K562 (cell line): ENCODE results near the gene MAP3K14. TPM values are rescaled to one million over a fixed set of nuclear protein-coding genes. Genes with fewer than 3 reads are reported as not detected.

Experiments used
- ATAC-seq: fragments of 200-7000 bp; cut with Tn5 transposase; 3 replicates; pipeline ENCODE4 v1.9.1; 2020; ENCODE audit warnings: moderate library complexity
- BruUV-seq: library from RNA; stranded (reverse); fragments of 400-500 nt; replicated peaks from 2 replicates; lab custom pipeline; 2021; lab: Mats Ljungman, UMichigan
- CTCF ChIA-PET: fragments of 300-600 bp; formaldehyde crosslinking; extraction: SDS; loops from one replicate; lab custom pipeline; 2021; ENCODE audit warnings: low intra/inter-chr PET ratio; lab: Yijun Ruan, JAX
- POLR2A ChIA-PET: fragments of 300-600, 350-650 bp; sonication (Branson Sonifier 250); formaldehyde crosslinking; extraction: SDS; loops from one replicate; lab custom pipeline; 2021; ENCODE audit warnings: antibody characterized with exemption, inconsistent platforms; lab: Yijun Ruan, JAX
- DNase-seq, 4 experiments: peaks; one replicate each; pipeline versions ENCODE4 v3.0.0 to v3.0.0-alpha.2; 2011 to 2018; ENCODE audit warnings: low spot score in 3 of 4, mixed read lengths in 3 of 4; ENCODE audit errors: extremely low read depth in 1 of 4
- FAIRE-seq: peaks from 2 replicates; lab custom pipeline; 2011; peaks lifted over from hg19 to GRCh38; lab: Jason Lieb, UNC
- H2AFZ ChIP-seq: 2 replicates; pipeline ENCODE4 v1.6.0; 2011; ENCODE audit warnings: low read depth, low read length, control low read depth, inconsistent platforms
- H3K27ac ChIP-seq: fragments of 200-600 bp; 3 replicates; pipeline ENCODE4 v1.8.0; 2011; ENCODE audit warnings: low read depth, mild to moderate bottlenecking, control low read depth, inconsistent platforms, low read length, moderate library complexity, mixed read lengths; ENCODE audit errors: extremely low read depth
- H3K27me3 ChIP-seq, 2 experiments: fragments of 300-600 bp in 1 of 2; 2 replicates in 1 of 2; 3 replicates in 1 of 2; pipeline versions ENCODE4 v1.6.0 to v1.8.0; 2011; ENCODE audit warnings: inconsistent platforms in 2 of 2, low read length in 2 of 2, mild to moderate bottlenecking in 1 of 2, mixed read lengths in 1 of 2, moderate library complexity in 1 of 2; ENCODE audit not compliant: control insufficient read depth in 2 of 2, insufficient read depth in 2 of 2
- H3K36me3 ChIP-seq: fragments of 300-600 bp; 3 replicates; pipeline ENCODE4 v1.8.0; 2011; ENCODE audit warnings: mild to moderate bottlenecking, low read length, inconsistent platforms; ENCODE audit not compliant: control insufficient read depth, insufficient read depth
- H3K4me1 ChIP-seq, 2 experiments: fragments of 200-600 bp in 1 of 2; replicated peaks in 1 of 2; 2 replicates in 1 of 2; 3 replicates in 1 of 2; pipeline versions ENCODE4 v1.5.1 to v1.8.0; 2011; ENCODE audit warnings: inconsistent platforms in 2 of 2, low read length in 2 of 2, mild to moderate bottlenecking in 1 of 2, mixed read lengths in 1 of 2, moderate library complexity in 1 of 2; ENCODE audit not compliant: control insufficient read depth in 2 of 2, insufficient read depth in 2 of 2
- H3K4me2 ChIP-seq: 2 replicates; pipeline ENCODE4 v1.6.1; 2011; ENCODE audit warnings: low read length, control low read depth, inconsistent platforms, mixed read lengths; ENCODE audit not compliant: insufficient read depth
- H3K4me3 ChIP-seq: fragments of 200-600 bp; sonication (generic), shearing (Covaris generic); 2 replicates; pipeline ENCODE4 v1.5.1; 2016; ENCODE audit warnings: control low read depth, inconsistent platforms
- H3K79me2 ChIP-seq: fragments of 200-600 bp; 3 replicates; pipeline ENCODE4 v1.8.0; 2011; ENCODE audit warnings: low read length, inconsistent platforms; ENCODE audit not compliant: control insufficient read depth, insufficient read depth
- H3K9ac ChIP-seq, 2 experiments: 2 replicates each; pipeline versions ENCODE4 v1.6.0 to v1.6.1; 2011; ENCODE audit warnings: low read depth in 2 of 2, low read length in 2 of 2, control low read depth in 1 of 2, inconsistent platforms in 1 of 2, mild to moderate bottlenecking in 1 of 2, mixed read lengths in 1 of 2; ENCODE audit not compliant: insufficient read depth in 1 of 2
- H3K9me1 ChIP-seq: one replicate; pipeline ENCODE4 v1.6.0; 2011; ENCODE audit warnings: inconsistent platforms, mild to moderate bottlenecking, low read length, moderate library complexity; ENCODE audit not compliant: control insufficient read depth, insufficient read depth
- H3K9me3 ChIP-seq: replicated peaks from 2 replicates; pipeline ENCODE4 v1.5.1; 2011; ENCODE audit warnings: low read depth, low read length, inconsistent platforms; ENCODE audit not compliant: control insufficient read depth, insufficient read depth
- H4K20me1 ChIP-seq: replicated peaks from 2 replicates; pipeline ENCODE4 v1.6.1; 2011; ENCODE audit warnings: low read length, inconsistent platforms, mixed read lengths; ENCODE audit not compliant: control insufficient read depth, insufficient read depth
- BCL6 ChIP-seq: fragments of 250-450 bp; sonication (Bioruptor Pico); IDR thresholded peaks from 2 replicates; pipeline ENCODE4 v1.4.0; 2020
- CCNT2 ChIP-seq: IDR thresholded peaks from 2 replicates; pipeline ENCODE4 v1.6.1; 2011; ENCODE audit warnings: borderline replicate concordance, low read depth, mild to moderate bottlenecking, moderate library complexity, mixed read lengths, low read length; ENCODE audit not compliant: insufficient read length; ENCODE audit errors: extremely low read depth
- CREM ChIP-seq: IDR thresholded peaks from 2 replicates; pipeline ENCODE4 v1.6.1; 2014; ENCODE audit warnings: antibody characterized with exemption, low read depth
- DIDO1 ChIP-seq: fragments of 450-650 bp; IDR thresholded peaks from 2 replicates; pipeline ENCODE4 v1.6.1; 2016; ENCODE audit warnings: low read depth, missing biosample characterization, missing genetic modification characterization
- FOXA1 ChIP-seq: fragments of 450-650 bp; IDR thresholded peaks from 2 replicates; pipeline ENCODE4 v1.6.1; 2016; ENCODE audit warnings: mild to moderate bottlenecking, borderline replicate concordance
- MAFG ChIP-seq: fragments of 450-650 bp; conservative IDR thresholded peaks from 2 replicates; pipeline ENCODE4 v1.6.1; 2016; ENCODE audit warnings: missing genetic modification characterization, missing compliant biosample characterization
- RAD21 ChIP-seq, 2 experiments: fragments of 250-450 bp in 1 of 2; fragments of 450-650 bp in 1 of 2; sonication (Bioruptor Pico) in 1 of 2; formaldehyde crosslinking in 1 of 2; IDR thresholded peaks in 1 of 2; conservative IDR thresholded peaks in 1 of 2; 2 replicates each; pipeline versions ENCODE4 v1.4.0 to v1.8.0; 2020 to 2022; ENCODE audit warnings: mild to moderate bottlenecking in 2 of 2, moderate library complexity in 1 of 2
- RBM15 ChIP-seq: fragments of 200-400 bp; formaldehyde crosslinking; IDR thresholded peaks from 2 replicates; pipeline ENCODE4 v1.6.1; 2018; ENCODE audit warnings: mild to moderate bottlenecking, low read length, moderate library complexity; ENCODE audit not compliant: insufficient read depth
- SMARCA5 ChIP-seq: fragments of 450-650 bp; IDR thresholded peaks from 2 replicates; pipeline ENCODE4 v1.6.1; 2016
- SMC3 ChIP-seq: conservative IDR thresholded peaks from 2 replicates; pipeline ENCODE4 v1.6.1; 2011; ENCODE audit warnings: low read depth, low read length, improper control_type of control experiment; ENCODE audit not compliant: insufficient read depth
- ZFP1 ChIP-seq: fragments of 450-650 bp; formaldehyde crosslinking; IDR thresholded peaks from 2 replicates; pipeline ENCODE4 v1.4.0; 2020; ENCODE audit warnings: mild to moderate bottlenecking, mixed read lengths
- ZNF224 ChIP-seq: sonication (generic); formaldehyde crosslinking; IDR thresholded peaks from 2 replicates; pipeline ENCODE4 v1.8.0; 2022; ENCODE audit warnings: mild to moderate bottlenecking, missing genetic modification reagents
- ZNF232 ChIP-seq: sonication (generic); formaldehyde crosslinking; IDR thresholded peaks from 2 replicates; pipeline ENCODE4 v1.8.0; 2022; ENCODE audit warnings: mild to moderate bottlenecking, missing genetic modification reagents
- ZNF431 ChIP-seq: sonication (generic); formaldehyde crosslinking; IDR thresholded peaks from 2 replicates; pipeline ENCODE4 v1.8.0; 2022; ENCODE audit warnings: mild to moderate bottlenecking, missing genetic modification reagents
- ZNF507 ChIP-seq: conservative IDR thresholded peaks from 2 replicates; pipeline ENCODE4 v1.6.1; 2017; ENCODE audit warnings: missing genetic modification characterization, missing compliant biosample characterization
- ZNF584 ChIP-seq: fragments of 200-800 bp; sonication (Bioruptor generic); IDR thresholded peaks from 2 replicates; pipeline ENCODE4 v1.6.1; 2016; ENCODE audit warnings: low read depth, mild to moderate bottlenecking, missing genetic modification characterization, missing compliant biosample characterization
- WGBS: fragments of 100-300 bp; shearing (Covaris generic); methylation state at CpG from one replicate; pipeline ENCODE4 v1.1.6; 2016; ENCODE audit warnings: low coverage, mixed read lengths; ENCODE audit not compliant: insufficient coverage; ENCODE audit errors: missing lambda C conversion rate; 5-methylcytosine and 5-hydroxymethylcytosine counted together
- in situ Hi-C: fragments of 300-500 bp; cut with MboI; formaldehyde crosslinking; loops from 4 replicates; pipeline ENCODE4 v1.15.0; 2018; ENCODE audit warnings: inconsistent platforms, mixed read lengths
- intact Hi-C: fragments of 100-400 bp; cut with micrococcal nuclease; formaldehyde crosslinking; loops from 2 replicates; pipeline ENCODE4 v1.14.2; 2022
- polyA plus RNA-seq, 8 experiments: library from polyadenylated mRNA; depleted of rRNA in 4 of 8; stranded (reverse) in 5 of 8; unstranded in 3 of 8; fragments of >200 nt; fragmentation: Nextera tagmentation in 2 of 8; fragmentation: Illumina TruSeq in 1 of 8; extraction: Ambion mirVana in 2 of 8; extraction: Trizol in 1 of 8; gene quantifications; 2 replicates each; pipeline versions ENCODE4 v1.2.1 to v1.2.3, GENCODE V29; 2011 to 2014; ENCODE audit warnings: inconsistent platforms in 1 of 8, missing spikeins in 1 of 8
- total RNA-seq, 7 experiments: library from RNA; depleted of rRNA in 6 of 7; stranded (reverse); fragments of >200 nt in 6 of 7; fragmentation: Illumina TruSeq in 2 of 7; extraction: Trizol in 2 of 7; gene quantifications; 2 replicates each; pipeline versions ENCODE4 v1.2.1 to v1.2.3, GENCODE V29; 2011 to 2021; ENCODE audit warnings: low replicate concordance in 1 of 7
- TF ChIP-seq, protein P1 (sequence below): sonication (generic); formaldehyde crosslinking; IDR thresholded peaks from 2 replicates; pipeline ENCODE4 v1.8.0; 2023; ENCODE audit warnings: mild to moderate bottlenecking, missing genetic modification reagents
- TF ChIP-seq, protein P2 (sequence below), 3 experiments: IDR thresholded peaks in 2 of 3; conservative IDR thresholded peaks in 1 of 3; 2 replicates each; pipeline ENCODE4 v1.5.1; 2011 to 2012; ENCODE audit warnings: low read length in 3 of 3, mild to moderate bottlenecking in 3 of 3, control low read depth in 2 of 3, improper control_type of control experiment in 1 of 3, inconsistent platforms in 1 of 3, low read depth in 1 of 3, mixed read lengths in 1 of 3, moderate library complexity in 1 of 3; ENCODE audit not compliant: insufficient read depth in 2 of 3

MAP3K14 gene
- total and polyA plus RNA-seq, 9 of the 15 experiments (the other 6 are each of a cell fraction or from before 2014, with no cell fraction given), result 0.45 to 8.7 (median 3.2) TPM

DNA sequence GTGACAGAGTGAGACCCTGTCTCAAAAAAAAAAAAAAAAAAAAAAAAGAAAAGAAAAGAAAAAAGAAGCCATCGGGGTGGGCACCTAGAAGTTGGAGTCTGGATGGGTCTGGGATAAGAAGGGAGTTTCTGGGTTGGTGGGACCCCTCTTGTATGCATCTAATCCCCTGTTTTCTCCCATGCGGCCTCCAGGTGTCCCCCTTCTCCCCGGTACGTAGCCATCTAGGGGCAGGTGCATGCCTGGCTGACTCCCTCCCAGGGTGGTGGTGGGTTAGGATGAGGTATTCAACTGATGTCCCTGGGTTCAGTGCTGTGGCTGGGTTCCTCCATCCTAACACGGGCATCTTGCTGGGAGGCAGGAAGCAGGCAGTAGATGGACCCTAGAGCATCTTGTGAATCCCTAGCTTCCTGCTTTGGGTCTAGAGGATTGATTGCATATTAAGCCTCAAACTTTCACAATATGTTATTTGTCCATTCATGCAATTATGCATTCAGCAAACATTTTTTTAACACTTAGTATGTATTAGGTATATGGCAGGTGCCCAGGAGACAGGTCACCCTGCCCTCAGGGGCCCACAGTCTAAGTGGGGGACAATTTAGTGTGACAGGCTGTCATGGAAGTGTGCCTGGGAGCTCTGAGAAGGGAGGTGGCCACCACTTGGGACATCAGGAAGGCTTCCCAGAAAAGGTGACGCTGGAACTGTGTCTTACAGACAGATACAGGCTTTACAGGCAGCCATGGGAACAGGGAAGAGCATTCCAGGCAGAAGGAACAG is 82.0 kb downstream of the MAP3K14 start:
- in situ Hi-C loops, result no loop called here
- FAIRE-seq (peak; percentile 72), ATAC-seq (peak; percentile 75)
- Histone ChIP-seq H3K4me3 (no peak overlapping the region), H3K9me3 (no peaks in the 10 kb centered on the region), H3K4me2 (no peak overlapping the region), H3K79me2 (peaks cover 2% of the 10 kb centered on the region; the same call in 1 of the 3 replicates), H3K9me1 (no peaks in the 10 kb centered on the region), H3K27me3 (no peaks in the 10 kb centered on the region), H3K4me1 (peaks cover 9 to 30% of the 10 kb centered on the region in 2 experiments; a peak in 4 of 5 replicates)
- BruUV-seq, result TSS peak; percentile 26
- CTCF ChIA-PET, result interaction anchor here (0.6 to 3.5 kb wide), 5 partner anchors 15 to 151 kb away, joined by 3 to 44 read pairs (median 5); partner anchors contain the start of genes ACBD4 and PLCD3
- POLR2A ChIA-PET, result interaction anchor here (1.0 to 2.9 kb wide), 2 partner anchors 18 to 86 kb away, joined by 3 to 10 read pairs; partner anchors contain the start of gene HEXIM1
- no peak for TF ChIP-seq BCL6 (CRISPR knock-in tag)
- no peak for TF ChIP-seq ZNF507
- TF ChIP-seq ZNF584 (CRISPR knock-in tag), result no peak
- TF ChIP-seq SMARCA5, result no peak
- no peak for TF ChIP-seq ZNF232 (CRISPR knock-in tag)
- 0 out of 2 replicates have a peak, but pooled peaks have one; percentile 20 for TF ChIP-seq SMC3
- TF ChIP-seq, protein P1, sequence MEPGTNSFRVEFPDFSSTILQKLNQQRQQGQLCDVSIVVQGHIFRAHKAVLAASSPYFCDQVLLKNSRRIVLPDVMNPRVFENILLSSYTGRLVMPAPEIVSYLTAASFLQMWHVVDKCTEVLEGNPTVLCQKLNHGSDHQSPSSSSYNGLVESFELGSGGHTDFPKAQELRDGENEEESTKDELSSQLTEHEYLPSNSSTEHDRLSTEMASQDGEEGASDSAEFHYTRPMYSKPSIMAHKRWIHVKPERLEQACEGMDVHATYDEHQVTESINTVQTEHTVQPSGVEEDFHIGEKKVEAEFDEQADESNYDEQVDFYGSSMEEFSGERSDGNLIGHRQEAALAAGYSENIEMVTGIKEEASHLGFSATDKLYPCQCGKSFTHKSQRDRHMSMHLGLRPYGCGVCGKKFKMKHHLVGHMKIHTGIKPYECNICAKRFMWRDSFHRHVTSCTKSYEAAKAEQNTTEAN (CRISPR knock-in tag), result no peak
- no peak for TF ChIP-seq CCNT2
- no peak for TF ChIP-seq DIDO1 (tag)
- no peak for TF ChIP-seq RBM15
- no peak for TF ChIP-seq MAFG (tag)
- no peak for TF ChIP-seq ZNF431 (CRISPR knock-in tag)
- TF ChIP-seq ZFP1 (CRISPR knock-in tag), result no peak
- peak in 1 of 2 experiments; percentile 51; a peak in 2 of 4 replicates for TF ChIP-seq RAD21 (CRISPR knock-in tag; conservative IDR thresholded peaks at IDR 0.05 in 1 of 2, IDR thresholded peaks at IDR 0.05 in 1 of 2)
- TF ChIP-seq, protein P2, sequence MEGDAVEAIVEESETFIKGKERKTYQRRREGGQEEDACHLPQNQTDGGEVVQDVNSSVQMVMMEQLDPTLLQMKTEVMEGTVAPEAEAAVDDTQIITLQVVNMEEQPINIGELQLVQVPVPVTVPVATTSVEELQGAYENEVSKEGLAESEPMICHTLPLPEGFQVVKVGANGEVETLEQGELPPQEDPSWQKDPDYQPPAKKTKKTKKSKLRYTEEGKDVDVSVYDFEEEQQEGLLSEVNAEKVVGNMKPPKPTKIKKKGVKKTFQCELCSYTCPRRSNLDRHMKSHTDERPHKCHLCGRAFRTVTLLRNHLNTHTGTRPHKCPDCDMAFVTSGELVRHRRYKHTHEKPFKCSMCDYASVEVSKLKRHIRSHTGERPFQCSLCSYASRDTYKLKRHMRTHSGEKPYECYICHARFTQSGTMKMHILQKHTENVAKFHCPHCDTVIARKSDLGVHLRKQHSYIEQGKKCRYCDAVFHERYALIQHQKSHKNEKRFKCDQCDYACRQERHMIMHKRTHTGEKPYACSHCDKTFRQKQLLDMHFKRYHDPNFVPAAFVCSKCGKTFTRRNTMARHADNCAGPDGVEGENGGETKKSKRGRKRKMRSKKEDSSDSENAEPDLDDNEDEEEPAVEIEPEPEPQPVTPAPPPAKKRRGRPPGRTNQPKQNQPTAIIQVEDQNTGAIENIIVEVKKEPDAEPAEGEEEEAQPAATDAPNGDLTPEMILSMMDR (IDR thresholded peaks at IDR 0.05 in 2 of 3, conservative IDR thresholded peaks at IDR 0.05 in 1 of 3; ENCODE audit: insufficient read depth in 2 of 3, low read depth in 1 of 3, low read length in 3 of 3), result peak; percentile 67 to 87 (median 68)
- no peak for TF ChIP-seq FOXA1
- TF ChIP-seq CREM, result 0 out of 2 replicates have a peak, but pooled peaks have one; percentile 8
- TF ChIP-seq ZNF224, result no peak
- TF ChIP-seq, all 486 proteins: peak for 4
- intact Hi-C loops, result loop anchor here (1.0 kb wide), 1 partner anchor 16 kb away; no protein-coding TSS in a partner anchor
- Histone ChIP-seq H3K27ac (0 out of 3 replicates have a peak overlapping the region, but pooled peaks have one; percentile 9), H2AFZ (no peak overlapping the region), H3K9ac (no peak overlapping the region), H3K36me3 (peaks cover 20% of the 10 kb centered on the region; the same call in 1 of the 3 replicates), H4K20me1 (no peaks in the 10 kb centered on the region)
- peak; percentile 59 to 65 (median 61) for DNase-seq
- 33% methylated on average over 5 of the region's 6 CpGs for WGBS
